ENCODE results near the gene SHISA8. TPM values are rescaled to one million over a fixed set of nuclear protein-coding genes. Genes with fewer than 3 reads are reported as not detected.

Gene SHISA8
- total and polyA plus RNA-seq, 4 donors, result not detected

GRCh38 chr22:41905411-41906202, 9.3 kb downstream of the SHISA8 start:
- Histone ChIP-seq H3K27me3 (ENCODE audit: control insufficient read depth in 4 of 4, insufficient read depth in 4 of 4, low read length in 3 of 4) (no peaks in the 10 kb centered on the region), H3K9ac (ENCODE audit: low read depth in 1 of 2, low read length in 2 of 2) (no peak overlapping the region), H3K27ac (ENCODE audit: low read depth in 1 of 2, low read length in 2 of 2) (no peak overlapping the region), H3K4me3 (ENCODE audit: low read depth in 1 of 3, low read length in 3 of 3) (no peak overlapping the region), H3K4me1 (ENCODE audit: control insufficient read depth in 4 of 4, insufficient read depth in 4 of 4, low read length in 3 of 4) (peaks cover 6 to 30% (median 23%) of the 10 kb centered on the region in 4 donors), H3K9me3 (ENCODE audit: control insufficient read depth in 4 of 4, low read length in 3 of 4) (no peaks in the 10 kb centered on the region), H3K36me3 (ENCODE audit: control insufficient read depth in 4 of 4, insufficient read depth in 3 of 4, low read depth in 1 of 4, low read length in 3 of 4) (peaks cover 18 to 30% (median 24%) of the 10 kb centered on the region in 4 donors)
- WGBS, result 95% methylated on average over 23 of the region's 23 CpGs
- TF ChIP-seq SP1 (IDR thresholded peaks at IDR 0.05) (no peak), RXRA (IDR thresholded peaks at IDR 0.05) (no peak), RAD21 (IDR thresholded peaks at IDR 0.05) (no peak), ZBTB33 (IDR thresholded peaks at IDR 0.05) (no peak), HNF4G (IDR thresholded peaks at IDR 0.05) (no peak)
- DNase-seq (ENCODE audit: low spot score), result no peak

- Histone ChIP-seq H3K27ac (ENCODE audit: low read depth in 1 of 2, low read length in 2 of 2) (no peak overlapping the region), H3K4me3 (ENCODE audit: low read depth in 1 of 3, low read length in 3 of 3) (no peak overlapping the region), H3K4me1 (ENCODE audit: control insufficient read depth in 4 of 4, insufficient read depth in 4 of 4, low read length in 3 of 4) (peaks cover 2 to 31% (median 20%) of the 10 kb centered on the region in 4 donors), H3K9me3 (ENCODE audit: control insufficient read depth in 4 of 4, low read length in 3 of 4) (no peaks in the 10 kb centered on the region), H3K36me3 (ENCODE audit: control insufficient read depth in 4 of 4, insufficient read depth in 3 of 4, low read depth in 1 of 4, low read length in 3 of 4) (peaks cover 24 to 38% (median 31%) of the 10 kb centered on the region in 4 donors), H3K27me3 (ENCODE audit: control insufficient read depth in 4 of 4, insufficient read depth in 4 of 4, low read length in 3 of 4) (no peaks in the 10 kb centered on the region), H3K9ac (ENCODE audit: low read depth in 1 of 2, low read length in 2 of 2) (no peak overlapping the region)
- WGBS, result 93% methylated on average over 24 of the region's 24 CpGs
- TF ChIP-seq JUND (IDR thresholded peaks at IDR 0.05) (no peak), HNF4A (conservative IDR thresholded peaks at IDR 0.05) (no peak), ZBTB33 (IDR thresholded peaks at IDR 0.05) (no peak), HNF4G (IDR thresholded peaks at IDR 0.05) (no peak), TAF1 (conservative IDR thresholded peaks at IDR 0.05) (no peak), GABPA (IDR thresholded peaks at IDR 0.05 in 1 of 2, conservative IDR thresholded peaks at IDR 0.05 in 1 of 2) (no peak), REST (IDR thresholded peaks at IDR 0.05) (no peak), CTCF (IDR thresholded peaks at IDR 0.05; ENCODE audit: low read depth, low read length, missing input control) (no peak), RAD21 (IDR thresholded peaks at IDR 0.05) (no peak), ATF3 (IDR thresholded peaks at IDR 0.05) (no peak), RXRA (IDR thresholded peaks at IDR 0.05) (no peak), FOXA2 (IDR thresholded peaks at IDR 0.05) (no peak)
- DNase-seq (ENCODE audit: low spot score), result no peak
Measured at GRCh38 chr22:41904450-41905410, 10.1 kb downstream of the SHISA8 start.
